SIG-M5 treated with dmso at 0.1 percent for 504 hours (cell line): ENCODE measurements around the gene ASNS.
"Not testable (repeated sequence)": the region's sequence is repeated elsewhere in the genome, so short reads cannot be mapped to it uniquely, and the experiment has no call there.

Source experiments
- DNase-seq: peaks from one replicate; lab custom pipeline; 2025; ENCODE audit not compliant: unreplicated experiment; lab: John Stamatoyannopoulos, UW

Gene ASNS, protein sequence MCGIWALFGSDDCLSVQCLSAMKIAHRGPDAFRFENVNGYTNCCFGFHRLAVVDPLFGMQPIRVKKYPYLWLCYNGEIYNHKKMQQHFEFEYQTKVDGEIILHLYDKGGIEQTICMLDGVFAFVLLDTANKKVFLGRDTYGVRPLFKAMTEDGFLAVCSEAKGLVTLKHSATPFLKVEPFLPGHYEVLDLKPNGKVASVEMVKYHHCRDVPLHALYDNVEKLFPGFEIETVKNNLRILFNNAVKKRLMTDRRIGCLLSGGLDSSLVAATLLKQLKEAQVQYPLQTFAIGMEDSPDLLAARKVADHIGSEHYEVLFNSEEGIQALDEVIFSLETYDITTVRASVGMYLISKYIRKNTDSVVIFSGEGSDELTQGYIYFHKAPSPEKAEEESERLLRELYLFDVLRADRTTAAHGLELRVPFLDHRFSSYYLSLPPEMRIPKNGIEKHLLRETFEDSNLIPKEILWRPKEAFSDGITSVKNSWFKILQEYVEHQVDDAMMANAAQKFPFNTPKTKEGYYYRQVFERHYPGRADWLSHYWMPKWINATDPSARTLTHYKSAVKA

DNA sequence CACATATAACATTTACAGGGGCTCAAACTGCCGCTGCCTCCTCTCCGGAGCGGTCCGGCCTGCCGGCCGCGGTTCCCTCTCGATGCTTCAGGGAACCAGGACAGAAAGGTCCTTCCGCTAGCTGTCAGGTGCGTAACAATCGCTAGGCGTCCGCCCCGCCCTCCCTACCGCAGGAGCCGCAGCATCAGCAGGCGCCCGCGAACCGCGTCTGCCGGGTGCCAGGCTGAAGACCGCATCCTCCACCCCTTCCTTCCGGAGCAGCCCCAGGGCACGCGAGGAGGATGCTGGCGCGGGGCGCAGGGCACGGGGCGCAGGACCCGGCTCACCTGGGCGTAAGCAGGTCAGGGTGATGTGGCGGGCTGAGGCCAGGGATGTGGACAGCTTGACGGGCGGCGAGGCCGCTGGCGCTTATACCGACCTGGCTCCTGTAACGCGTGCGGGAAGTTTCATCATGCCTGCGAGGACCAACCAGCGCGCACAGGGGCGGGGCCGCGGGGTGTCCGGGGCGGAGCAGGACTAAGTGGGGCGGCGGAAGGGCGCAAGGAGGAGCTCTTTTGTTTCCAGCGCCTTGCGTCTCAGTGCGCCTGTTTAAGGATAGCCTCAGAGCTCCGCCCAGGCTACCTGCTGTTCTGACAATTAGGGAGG is at the start of gene ASNS:
Gene ASNS, minus strand, starts transcription at position 384 of the 645 bp plus-strand sequence. CDS start 3,252 bp downstream, outside the sequence.
- peak; percentile 91 for DNase-seq

DNA sequence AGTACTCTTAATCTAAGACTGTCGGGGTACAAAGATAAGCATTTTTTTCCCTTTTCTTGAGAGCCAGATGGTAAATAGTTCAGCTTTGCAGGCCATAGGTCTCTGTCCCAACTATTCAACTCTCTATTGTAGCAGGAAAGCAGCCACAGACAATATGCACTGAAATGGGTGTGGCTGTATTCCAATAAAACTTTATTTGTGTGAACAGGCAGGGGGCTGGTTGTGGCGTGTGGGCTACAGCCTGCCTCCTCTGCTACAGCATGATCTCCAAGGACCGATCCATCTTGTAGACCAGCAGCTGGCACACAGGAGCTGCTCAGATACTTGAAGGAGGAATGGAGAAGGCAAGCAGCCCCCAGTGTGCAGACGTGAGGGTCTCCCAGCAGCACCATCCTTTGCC is 49.0 kb upstream of the ASNS start:
- not testable (repeated sequence) for DNase-seq

DNA sequence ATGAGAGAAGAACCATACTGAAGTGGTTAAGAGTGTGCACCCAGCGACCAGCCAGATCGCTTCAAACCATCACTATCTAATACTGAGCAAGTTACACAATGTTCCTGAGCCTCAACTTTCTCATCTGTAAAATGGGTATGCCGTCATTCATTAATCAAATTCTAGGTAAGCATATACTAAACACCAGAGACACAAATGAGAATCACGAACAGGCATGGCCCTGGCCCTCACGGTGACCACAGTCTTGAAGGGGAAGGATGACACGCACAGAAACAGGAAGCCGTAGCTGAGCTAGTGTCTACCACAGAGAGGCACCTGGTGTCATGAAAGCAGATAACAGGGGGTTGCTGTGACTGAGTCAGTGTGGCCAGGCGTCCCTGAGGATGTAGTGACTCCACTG is 43.1 kb upstream of the ASNS start:
- not testable (repeated sequence) for DNase-seq

DNA sequence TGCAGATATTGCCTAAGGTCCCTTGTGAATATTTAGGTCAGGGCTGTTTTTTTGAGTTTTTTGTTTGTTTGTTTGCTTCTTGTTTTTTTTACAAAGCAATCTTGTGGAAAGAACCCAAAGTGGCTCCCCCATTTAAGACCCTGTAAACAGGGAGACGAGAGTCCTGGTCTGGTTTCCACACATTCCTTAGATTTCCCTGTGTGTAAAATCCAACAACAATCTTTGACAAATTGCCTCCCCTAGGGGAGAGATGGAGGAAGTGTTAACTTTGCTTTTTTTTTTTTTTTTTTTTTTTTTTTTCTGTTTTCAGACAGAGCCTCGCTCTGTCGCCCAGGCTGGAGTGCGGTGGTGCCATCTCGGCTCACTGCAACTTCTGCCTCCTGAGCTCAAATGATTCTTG is 40.1 kb upstream of the ASNS start:
- DNase-seq = not testable (repeated sequence)

DNA sequence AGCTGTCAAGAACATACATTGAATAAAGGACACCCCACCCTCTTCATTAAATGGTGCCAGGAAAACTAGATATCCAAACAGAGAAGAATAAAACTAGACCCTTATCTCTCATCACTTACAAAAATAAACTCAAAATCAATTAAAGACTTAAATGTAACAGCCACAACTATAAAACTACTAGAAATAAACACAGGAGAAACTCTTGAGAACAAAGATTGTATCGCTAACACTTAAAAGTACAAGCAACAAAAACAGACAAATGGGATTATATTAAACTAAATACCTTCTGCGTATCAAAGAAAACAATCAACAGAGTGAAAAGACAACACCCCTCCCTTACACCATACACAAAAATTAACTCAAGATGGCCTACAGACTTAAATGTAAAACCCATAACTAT is 24.7 kb upstream of the ASNS start:
- DNase-seq = not testable (repeated sequence)

DNA sequence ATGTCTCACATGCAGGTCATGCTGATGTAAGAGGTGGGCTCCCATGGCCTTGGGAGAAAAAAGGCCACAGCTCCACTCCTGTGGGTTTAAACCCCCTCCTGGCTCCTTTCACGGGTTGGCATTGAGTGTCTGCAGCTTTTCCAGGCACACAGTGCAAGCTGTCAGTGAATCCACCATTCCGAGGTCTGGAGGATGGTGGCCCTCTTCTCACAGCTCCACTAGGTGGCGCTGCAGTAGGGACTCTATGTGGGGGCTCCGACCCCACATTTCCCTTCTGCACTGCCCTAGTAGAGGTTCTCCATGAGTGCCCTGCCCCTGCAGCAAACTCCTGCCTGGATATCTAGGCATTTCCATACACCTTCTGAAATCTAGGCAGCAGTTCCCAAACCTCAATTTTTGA is 19.5 kb upstream of the ASNS start:
- not testable (repeated sequence) for DNase-seq

DNA sequence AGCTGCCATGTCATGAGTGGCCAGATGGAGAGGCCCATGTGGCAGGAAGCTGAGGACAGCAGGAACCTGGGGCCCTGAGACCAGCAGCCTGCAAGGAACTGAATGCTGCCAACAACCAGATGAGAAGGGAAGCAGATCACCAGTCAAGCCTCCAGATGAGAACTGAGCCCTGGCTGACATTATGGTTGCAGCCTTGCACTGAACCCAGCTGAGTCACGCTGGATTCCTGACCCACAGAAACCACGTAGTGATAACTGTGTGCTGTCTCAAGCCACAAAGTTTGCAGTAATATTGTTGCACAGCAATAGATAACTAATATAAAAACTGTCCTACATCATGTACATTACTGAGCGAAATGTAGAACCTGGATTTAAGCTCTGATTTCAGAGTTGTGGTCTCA is 7.3 kb upstream of the ASNS start:
- DNase-seq = not testable (repeated sequence)

DNA sequence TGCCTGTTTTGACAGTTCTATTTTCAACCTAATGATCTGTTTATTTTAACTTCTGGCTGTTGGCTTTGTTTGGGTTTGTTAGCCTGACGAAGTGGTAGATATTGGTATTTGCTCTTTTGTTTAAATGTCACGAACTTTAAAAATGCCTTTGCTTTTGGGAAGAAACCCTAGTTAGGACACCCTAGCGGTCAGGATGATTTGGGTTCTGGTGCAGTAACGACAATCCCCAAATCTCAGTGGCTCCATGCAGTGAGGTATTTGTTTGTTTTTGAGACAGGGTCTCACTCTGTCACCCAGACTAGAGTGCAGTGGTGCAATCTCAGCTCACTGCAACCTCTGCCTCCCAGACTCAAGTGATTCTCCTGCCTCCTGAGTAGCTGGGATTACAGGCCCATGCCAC is 2.7 kb upstream of the ASNS start:
- not testable (repeated sequence) for DNase-seq

DNA sequence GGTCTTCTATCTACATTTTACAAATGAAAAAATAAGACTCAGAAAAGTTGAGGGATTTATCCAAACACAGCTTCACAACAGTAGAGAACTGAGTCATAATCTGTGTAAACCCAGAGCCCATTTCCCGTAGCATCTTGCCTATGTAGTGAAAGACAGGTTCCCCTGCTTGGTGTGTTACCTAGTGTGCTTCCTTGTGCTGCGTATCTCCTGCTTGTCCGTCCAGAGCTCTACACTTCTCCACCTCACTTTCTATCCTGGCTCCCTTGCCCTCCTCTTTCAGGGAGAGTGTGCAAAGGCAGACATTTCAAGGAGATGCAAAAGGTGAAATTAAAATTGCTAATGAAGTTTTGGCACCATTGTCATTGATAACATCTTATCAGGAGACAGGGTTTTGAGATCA is 1.4 kb upstream of the ASNS start:
- DNase-seq = no peak

DNA sequence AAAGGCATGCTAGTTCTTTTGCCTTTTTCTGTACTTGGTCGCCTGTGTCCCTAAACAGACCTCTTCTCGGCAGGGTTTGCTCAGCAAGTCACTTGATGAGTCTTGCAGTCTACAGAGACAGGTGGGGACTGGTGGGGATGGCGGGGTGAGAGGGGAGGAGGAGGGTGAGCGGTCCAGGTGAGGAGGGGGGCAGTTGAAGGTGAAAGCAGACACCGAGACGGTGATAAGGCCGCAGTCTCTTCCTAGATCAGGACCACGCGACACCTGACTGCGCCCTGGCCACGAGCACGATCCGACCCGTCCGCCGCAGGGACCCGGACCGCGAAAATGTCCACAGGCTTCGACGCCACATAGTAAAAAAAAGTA is 566 bp downstream of the ASNS start:
- peak; percentile 12 for DNase-seq

DNA sequence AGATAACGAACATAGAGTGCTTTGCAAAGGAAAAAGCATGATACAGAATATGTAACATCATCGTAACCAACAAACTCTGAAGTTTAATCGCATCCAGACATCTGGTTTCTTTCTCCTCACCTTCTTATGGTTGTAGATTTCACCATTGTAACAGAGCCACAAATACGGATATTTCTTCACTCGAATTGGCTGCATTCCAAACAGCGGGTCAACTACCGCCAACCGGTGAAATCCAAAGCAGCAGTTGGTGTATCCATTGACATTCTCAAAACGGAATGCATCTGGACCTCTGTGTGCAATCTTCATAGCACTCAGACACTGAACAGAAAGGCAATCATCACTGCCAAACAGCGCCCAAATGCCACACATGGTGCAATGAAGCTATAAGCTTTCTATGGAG is 3.4 kb downstream of the ASNS start:
- no peak for DNase-seq

DNA sequence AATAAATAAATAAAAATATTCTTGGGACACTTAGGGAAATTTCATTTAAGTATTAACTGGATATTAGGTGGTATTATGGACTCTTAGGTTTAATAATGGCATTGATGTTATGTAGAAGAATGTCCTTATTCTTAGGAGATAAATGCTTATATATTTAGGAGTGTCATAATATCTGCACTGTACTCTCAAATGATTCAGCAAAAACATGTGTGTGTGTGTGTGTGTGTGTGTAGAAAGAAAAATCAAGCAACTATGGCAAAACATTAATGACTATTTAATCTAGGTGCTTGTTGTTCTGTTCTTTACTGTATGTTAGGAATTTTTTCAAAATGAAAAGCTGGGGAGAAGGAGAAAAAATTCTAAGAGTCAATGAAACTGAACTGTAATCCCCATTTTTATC is 3.9 kb downstream of the ASNS start:
- DNase-seq = no peak

DNA sequence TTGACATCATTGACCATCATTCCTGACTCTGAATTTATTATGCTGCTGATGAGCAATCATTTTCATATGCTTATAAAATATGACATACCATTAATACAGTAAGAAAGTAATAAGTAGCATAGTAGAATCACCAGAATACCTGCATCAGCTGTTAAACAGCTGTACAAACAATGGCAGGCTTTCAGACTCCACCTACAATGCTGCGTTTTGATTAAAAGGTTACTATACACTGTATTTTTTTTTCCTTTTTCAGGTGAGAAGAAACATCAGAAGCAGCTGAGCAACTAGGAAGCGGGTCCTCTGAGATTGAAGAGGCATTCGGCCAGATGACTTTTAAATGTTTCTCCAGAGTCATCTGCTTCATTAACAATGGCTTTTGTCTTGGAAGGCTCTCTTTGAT is 7.1 kb downstream of the ASNS start:
- no peak for DNase-seq

DNA sequence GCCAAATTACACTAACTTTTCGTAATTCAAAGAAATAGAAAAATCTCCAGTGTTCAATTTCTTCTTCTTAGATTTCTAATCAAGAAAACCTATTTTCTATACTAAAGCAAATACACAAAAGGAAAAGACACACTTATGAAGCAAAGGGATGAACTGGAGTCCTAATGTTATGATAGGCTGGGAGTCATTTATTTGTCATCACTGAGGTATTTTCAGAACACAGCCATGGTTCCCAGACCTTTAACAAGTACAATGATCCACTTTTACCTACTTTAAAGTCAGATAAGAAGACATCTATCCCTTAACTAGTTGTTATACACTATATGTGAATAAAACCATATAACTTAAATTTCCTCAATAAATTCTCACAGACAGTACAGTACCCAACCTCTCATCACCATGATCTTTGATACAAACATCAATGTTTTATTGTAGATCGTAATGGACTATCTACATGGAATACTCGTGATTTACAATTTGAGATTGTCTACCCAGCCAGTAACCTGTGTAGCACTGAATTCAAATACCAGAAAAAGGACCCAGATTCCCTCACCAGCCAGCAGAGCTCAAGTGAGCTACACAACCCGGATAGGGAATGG is 12.5 kb downstream of the ASNS start:
- no peak for DNase-seq

DNA sequence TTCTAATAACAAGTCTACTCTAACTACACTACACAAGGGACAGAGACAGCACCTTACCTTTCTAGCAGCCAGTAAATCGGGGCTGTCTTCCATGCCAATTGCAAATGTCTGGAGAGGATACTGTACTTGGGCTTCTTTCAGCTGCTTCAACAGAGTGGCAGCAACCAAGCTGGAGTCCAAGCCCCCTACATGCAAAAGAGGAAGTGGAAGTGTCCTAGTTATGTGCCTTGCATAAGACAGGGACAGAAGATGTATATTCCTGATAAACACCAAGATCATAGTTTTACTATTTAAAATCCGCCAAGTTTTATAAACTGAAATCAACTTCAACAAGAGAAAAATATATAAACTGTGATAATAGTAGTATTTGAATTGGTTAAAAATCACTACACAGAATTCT is 14.0 kb downstream of the ASNS start:
- peak; percentile 38 for DNase-seq

DNA sequence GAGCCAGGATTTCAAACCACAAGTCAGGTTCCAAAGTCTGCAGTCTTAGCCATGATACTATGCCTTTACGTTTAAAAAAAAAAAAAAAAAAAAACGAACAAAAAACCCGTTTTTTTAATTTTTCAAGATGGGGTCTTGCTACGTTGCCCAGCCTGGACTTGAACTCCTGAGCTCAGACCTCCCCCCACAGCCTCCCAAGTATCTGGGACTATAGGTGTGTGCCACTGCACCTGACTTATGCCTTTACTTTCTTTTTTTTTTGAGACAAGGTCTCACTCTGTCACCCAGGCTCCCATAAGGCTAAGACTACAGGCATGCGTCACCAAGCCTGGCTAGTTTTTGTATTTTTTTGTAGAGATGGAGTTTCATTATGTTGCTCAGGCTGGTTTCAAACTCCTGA is 14.7 kb downstream of the ASNS start:
- no peak for DNase-seq

DNA sequence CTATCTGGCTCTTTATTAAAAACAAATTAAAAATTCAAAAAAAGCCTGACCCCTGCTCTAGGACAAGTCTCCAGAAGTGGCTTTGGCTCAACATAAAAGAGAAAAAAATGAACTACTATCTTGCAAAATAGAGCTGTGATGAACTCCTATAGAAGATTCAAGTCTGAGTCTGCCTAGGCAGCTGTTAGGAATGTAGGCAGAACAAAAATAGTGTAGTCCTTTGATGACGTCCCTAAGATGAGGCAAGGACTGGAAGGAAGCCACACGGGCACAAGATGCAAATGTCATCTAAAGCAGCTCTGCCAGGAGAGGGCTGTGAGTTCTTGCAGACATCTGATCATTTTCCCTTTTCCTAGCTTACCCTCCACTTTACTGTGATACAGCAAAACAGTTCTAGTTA is 20.5 kb downstream of the ASNS start:
- DNase-seq = no peak

DNA sequence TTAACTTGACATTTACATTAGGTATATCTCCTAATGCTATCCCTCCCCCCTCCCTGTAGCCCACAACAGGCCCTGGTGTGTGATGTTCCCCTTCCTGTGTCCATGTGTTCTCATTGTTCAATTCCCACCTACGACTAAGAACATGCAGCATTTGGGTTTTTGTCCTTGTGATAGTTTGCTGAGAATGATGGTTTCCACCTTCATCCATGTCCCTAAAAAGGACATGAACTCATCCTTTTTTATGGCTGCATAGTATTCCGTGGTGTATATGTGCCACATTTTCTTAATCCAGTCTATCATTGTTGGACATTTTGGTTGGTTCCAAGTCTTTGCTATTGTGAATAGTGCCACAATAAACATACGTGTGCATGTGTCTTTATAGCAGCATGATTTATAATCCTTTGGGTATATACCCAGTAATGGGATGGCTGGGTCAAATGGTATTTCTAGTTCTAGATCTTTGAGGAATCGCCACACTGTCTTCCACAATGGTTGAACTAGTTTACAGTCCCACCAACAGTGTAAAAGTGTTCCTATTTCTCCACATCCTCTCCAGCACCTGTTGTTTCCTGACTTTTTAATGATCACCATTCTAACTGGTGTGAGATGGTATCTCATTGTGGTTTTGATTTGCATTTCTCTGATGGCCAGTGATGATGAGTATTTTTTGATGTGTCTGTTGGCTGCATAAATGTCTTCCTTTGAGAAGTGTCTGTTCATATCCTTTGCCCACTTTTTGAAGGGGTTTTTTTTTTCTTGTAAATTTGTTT is 21.8 kb downstream of the ASNS start:
- not testable (repeated sequence) for DNase-seq

DNA sequence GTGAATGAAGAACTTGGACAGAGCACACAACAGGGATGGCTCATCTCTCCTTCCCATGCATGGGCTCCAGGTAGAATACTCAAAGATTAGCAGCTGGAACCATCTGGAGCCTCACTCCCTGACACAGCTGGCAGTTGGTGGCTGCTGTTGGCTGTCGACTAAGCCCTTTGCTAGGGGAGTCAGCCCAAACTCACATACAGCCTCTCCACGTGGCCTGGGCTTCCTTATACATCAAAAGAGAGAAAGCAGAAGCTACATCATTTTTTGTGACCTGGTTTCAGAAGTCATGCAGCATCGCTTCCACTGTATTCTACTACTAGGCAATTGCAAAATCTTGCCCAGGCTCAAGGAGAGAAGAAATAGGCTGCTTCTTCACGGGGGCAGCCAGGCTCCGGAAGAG is 24.4 kb downstream of the ASNS start:
- peak; percentile 46 for DNase-seq

DNA sequence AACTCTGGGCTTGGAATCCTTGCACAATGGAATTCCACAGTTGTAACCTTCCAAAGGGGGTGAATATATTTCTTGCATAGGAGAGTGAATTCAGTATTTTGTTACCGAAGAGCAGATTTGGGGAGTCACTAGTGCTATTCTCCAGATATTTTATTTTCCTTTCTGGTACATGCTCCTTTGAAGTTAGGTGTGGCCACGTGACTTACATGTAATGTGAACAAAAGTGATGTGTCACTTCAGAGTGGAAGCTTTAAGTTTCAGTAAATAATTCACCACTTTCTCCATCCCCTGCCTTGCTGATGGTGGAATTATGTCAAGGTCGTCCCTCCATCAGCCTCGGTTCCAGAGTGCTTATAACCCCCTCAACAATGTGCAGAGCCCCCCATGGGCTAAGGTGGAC is 25.3 kb downstream of the ASNS start:
- DNase-seq = no peak

DNA sequence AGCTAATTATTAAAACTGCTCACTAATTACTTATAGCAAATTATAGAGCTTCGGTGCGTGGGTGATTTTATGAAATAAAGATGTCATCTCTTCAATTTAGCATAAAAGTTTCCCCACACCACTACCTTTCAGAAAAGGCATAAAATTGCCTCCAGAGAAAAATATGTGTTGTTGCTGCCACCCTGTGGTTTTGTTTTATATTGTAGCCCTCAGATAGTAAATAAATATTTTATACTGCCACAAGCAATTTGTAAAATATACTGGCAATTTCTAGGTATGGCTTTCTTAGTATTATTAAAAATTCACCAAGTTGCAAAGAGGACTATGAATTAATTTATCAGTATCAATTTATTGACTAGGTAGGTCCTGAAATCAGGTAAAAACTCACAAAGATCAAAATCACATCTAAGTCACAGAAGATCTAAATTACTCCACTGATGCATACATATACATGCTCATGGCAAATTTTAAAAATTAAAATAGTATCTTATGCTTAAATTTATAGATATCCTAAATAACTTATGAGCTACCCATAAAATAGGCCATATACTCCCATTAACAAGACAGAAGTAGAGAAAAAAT is 26.5 kb downstream of the ASNS start:
- DNase-seq = peak; percentile 43
